K562 (cell line): ENCODE data around the gene ZNF503. TPM values are rescaled to one million over a fixed set of nuclear protein-coding genes. Genes with fewer than 3 reads are reported as not detected.

Source experiments
- ATF3 ChIP-seq, 2 experiments: fragments of 450-650 bp in 1 of 2; sonication (generic) in 1 of 2; formaldehyde crosslinking in 1 of 2; IDR thresholded peaks in 1 of 2; conservative IDR thresholded peaks in 1 of 2; 2 replicates each; pipeline versions ENCODE4 v1.6.1 to v1.8.1; 2016 to 2023; ENCODE audit warnings: mild to moderate bottlenecking in 2 of 2, moderate library complexity in 2 of 2, inconsistent platforms in 1 of 2, missing genetic modification reagents in 1 of 2
- CGGBP1 ChIP-seq: fragments of 250-450 bp; sonication (Bioruptor Pico); IDR thresholded peaks from 2 replicates; pipeline ENCODE4 v1.9.0; 2021; ENCODE audit warnings: mild to moderate bottlenecking
- HDAC6 ChIP-seq: IDR thresholded peaks from 2 replicates; pipeline ENCODE4 v1.6.1; 2012; ENCODE audit warnings: low read depth, mild to moderate bottlenecking, control low read depth, inconsistent platforms, low read length, moderate library complexity
- HIVEP1 ChIP-seq: fragments of 250-450 bp; sonication (Bioruptor Pico); IDR thresholded peaks from 2 replicates; pipeline ENCODE4 v1.4.0; 2020; ENCODE audit warnings: mild to moderate bottlenecking
- MCM5 ChIP-seq: fragments of 450-650 bp; IDR thresholded peaks from 2 replicates; pipeline ENCODE4 v1.6.1; 2016; ENCODE audit warnings: low read depth
- NFRKB ChIP-seq: fragments of 450-650 bp; IDR thresholded peaks from 2 replicates; pipeline ENCODE4 v1.6.1; 2016; ENCODE audit warnings: low read depth
- PHF8 ChIP-seq: fragments of 200-600 bp; sonication (generic); IDR thresholded peaks from 2 replicates; pipeline ENCODE4 v1.6.1; 2012; ENCODE audit warnings: mixed run types, mild to moderate bottlenecking, inconsistent platforms, low read length, moderate library complexity, borderline replicate concordance
- RAD51 ChIP-seq: fragments of 450-650 bp; IDR thresholded peaks from 2 replicates; pipeline ENCODE4 v1.7.1; 2016; ENCODE audit warnings: low read depth, mild to moderate bottlenecking, borderline replicate concordance
- RBFOX2 ChIP-seq: fragments of 200-400 bp; formaldehyde crosslinking; IDR thresholded peaks from 2 replicates; pipeline ENCODE4 v1.6.1; 2017; ENCODE audit warnings: low read depth, mild to moderate bottlenecking, low read length, moderate library complexity
- REST ChIP-seq, 2 experiments: fragments of 450-650 bp; formaldehyde crosslinking in 1 of 2; IDR thresholded peaks; 2 replicates each; pipeline versions ENCODE4 v1.4.0 to v1.6.1; 2014 to 2020; ENCODE audit warnings: mild to moderate bottlenecking in 2 of 2, borderline replicate concordance in 1 of 2, low read depth in 1 of 2
- RFX7 ChIP-seq: fragments of 250-450 bp; sonication (Bioruptor Pico); IDR thresholded peaks from 2 replicates; pipeline ENCODE4 v1.5.1; 2021; ENCODE audit warnings: mild to moderate bottlenecking
- TBP ChIP-seq: optimal IDR thresholded peaks from 2 replicates; pipeline ENCODE3; 2011; ENCODE audit warnings: low read depth, low read length, improper control_type of control experiment
- USF2 ChIP-seq: sonication (generic); formaldehyde crosslinking; IDR thresholded peaks from 2 replicates; pipeline ENCODE4 v1.5.0; 2020; ENCODE audit warnings: missing genetic modification reagents
- XRCC4 ChIP-seq: IDR thresholded peaks from one replicate; pipeline ENCODE4 v1.6.1; 2011; ENCODE audit not compliant: insufficient read depth, insufficient read length; ENCODE audit errors: extremely low read depth
- ZBTB1 ChIP-seq: sonication (generic); formaldehyde crosslinking; IDR thresholded peaks from 2 replicates; pipeline ENCODE4 v1.8.1; 2023; ENCODE audit warnings: missing genetic modification reagents, low read depth, mild to moderate bottlenecking, borderline replicate concordance
- ZNF217 ChIP-seq: sonication (generic); formaldehyde crosslinking; IDR thresholded peaks from 2 replicates; pipeline ENCODE4 v1.8.0; 2022; ENCODE audit warnings: mild to moderate bottlenecking, missing genetic modification reagents
- ZNF282 ChIP-seq: sonication (generic); formaldehyde crosslinking; IDR thresholded peaks from 2 replicates; pipeline ENCODE4 v1.8.1; 2023; ENCODE audit warnings: missing genetic modification reagents
- polyA plus RNA-seq, 8 experiments: library from polyadenylated mRNA; depleted of rRNA in 4 of 8; stranded (reverse) in 5 of 8; unstranded in 3 of 8; fragments of >200 nt; fragmentation: Nextera tagmentation in 2 of 8; fragmentation: Illumina TruSeq in 1 of 8; extraction: Ambion mirVana in 2 of 8; extraction: Trizol in 1 of 8; gene quantifications; 2 replicates each; pipeline versions ENCODE4 v1.2.1 to v1.2.3, GENCODE V29; 2011 to 2014; ENCODE audit warnings: inconsistent platforms in 1 of 8, missing spikeins in 1 of 8
- total RNA-seq, 7 experiments: library from RNA; depleted of rRNA in 6 of 7; stranded (reverse); fragments of >200 nt in 6 of 7; fragmentation: Illumina TruSeq in 2 of 7; extraction: Trizol in 2 of 7; gene quantifications; 2 replicates each; pipeline versions ENCODE4 v1.2.1 to v1.2.3, GENCODE V29; 2011 to 2021; ENCODE audit warnings: low replicate concordance in 1 of 7

ZNF503 gene
- total and polyA plus RNA-seq, 9 of the 15 experiments (the other 6 are each of a cell fraction or from before 2014, with no cell fraction given): not detected

- TF ChIP-seq HDAC6 (0 out of 2 replicates have a peak, but pooled peaks have one; percentile 52), TBP (no peak), HIVEP1 (CRISPR knock-in tag) (no peak), ZNF217 (no peak), MCM5 (no peak), ATF3 (IDR thresholded peaks at IDR 0.05) (no peak), ATF3 (CRISPR knock-in tag; conservative IDR thresholded peaks at IDR 0.05) (no peak), REST (IDR thresholded peaks at IDR 0.05; ENCODE audit: borderline replicate concordance) (peak; percentile 41; the same call in 1 of the 2 replicates), REST (CRISPR knock-in tag; IDR thresholded peaks at IDR 0.05; ENCODE audit: low read depth) (no peak), USF2 (CRISPR knock-in tag) (peak; percentile 93), RAD51 (peak; percentile 90), ZNF282 (CRISPR knock-in tag) (no peak), RFX7 (CRISPR knock-in tag) (no peak), RBFOX2 (0 out of 2 replicates have a peak, but pooled peaks have one; percentile 17), XRCC4 (no peak), ZBTB1 (no peak), NFRKB (no peak), CGGBP1 (CRISPR knock-in tag) (no peak), PHF8 (no peak)
These were observed at the start of gene ZNF503 (continued) for GRCh38 chr10:75401569-75402485.
